GM23248 (cell line): ENCODE results near the gene BCL6B.

Experiments used
- EZH2 ChIP-seq: fragments of 200-600 bp; sonication (generic); IDR thresholded peaks from 2 replicates; pipeline ENCODE4 v1.6.1; 2018; ENCODE audit warnings: antibody characterized with exemption, mild to moderate bottlenecking; ENCODE audit not compliant: insufficient read depth, poor library complexity, severe bottlenecking
- EZH2phosphoT487 ChIP-seq: fragments of 200-600 bp; sonication (generic); IDR thresholded peaks from 2 replicates; pipeline ENCODE4 v1.6.1; 2018; ENCODE audit warnings: antibody characterized with exemption, moderate library complexity, mild to moderate bottlenecking, low read depth; ENCODE audit not compliant: insufficient read depth

DNA sequence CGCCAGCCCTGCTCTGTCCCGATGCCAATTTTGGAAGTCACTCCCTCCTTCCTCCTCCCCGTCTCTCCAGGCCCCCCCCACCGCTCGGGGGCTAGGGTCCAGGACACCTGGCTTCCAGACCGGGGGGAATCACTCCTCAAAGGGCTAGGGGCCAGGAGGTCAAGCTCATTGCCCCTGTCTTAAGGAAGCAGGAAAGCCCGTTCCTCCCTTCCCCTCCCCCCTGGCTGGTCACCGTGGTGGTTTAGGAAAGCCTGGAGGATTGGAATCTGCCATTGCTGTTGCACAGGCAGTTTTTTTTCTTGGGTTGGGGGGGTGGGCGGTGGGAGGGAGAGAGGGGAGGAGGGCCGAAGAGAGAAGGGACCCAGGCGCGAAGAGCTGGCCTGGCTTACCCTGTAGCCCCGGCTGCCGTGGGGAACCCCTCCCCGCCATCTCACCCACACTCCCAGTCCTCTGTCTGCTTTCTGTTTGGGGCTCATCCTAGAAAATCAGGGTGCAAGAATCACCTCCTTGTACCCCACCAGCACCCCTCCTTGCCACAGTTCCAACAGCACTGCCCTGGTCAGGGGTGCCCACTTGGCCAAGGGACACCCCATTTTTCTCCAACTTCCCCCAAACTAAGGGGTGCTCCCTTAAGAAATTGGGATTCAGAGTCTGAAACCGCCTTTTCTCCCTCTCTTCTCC, 2.9 kb upstream of the BCL6B start:
- TF ChIP-seq EZH2phosphoT487 (no peak), EZH2 (no peak)
